Measurements from ENCODE around the gene RAB3D. TPM values are rescaled to one million over a fixed set of nuclear protein-coding genes. Genes with fewer than 3 reads are reported as not detected.

RAB3D gene
- total RNA-seq, 1 donor from 2014 or later: 76.0 TPM

DNA sequence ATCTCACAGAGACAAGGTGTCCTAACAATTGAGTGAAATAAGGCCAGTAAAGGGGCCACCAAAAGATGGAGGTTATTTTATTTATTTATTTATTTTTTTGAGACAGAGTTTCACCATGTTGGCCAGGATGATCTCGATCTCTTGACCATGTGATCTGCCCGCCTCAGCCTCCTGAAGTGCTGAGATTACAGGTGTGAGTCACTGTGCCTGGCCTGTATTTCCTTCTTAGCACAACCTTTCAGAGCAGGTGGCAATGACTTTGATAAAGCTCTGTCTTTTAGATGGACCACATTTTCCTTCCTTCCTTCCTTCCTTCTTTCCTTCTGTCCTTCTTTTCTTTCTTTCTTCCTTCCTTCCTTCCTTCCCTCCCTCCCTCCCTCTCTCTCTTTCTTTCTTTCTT is 66.2 kb downstream of the RAB3D start:
- Mint-ChIP-seq H3K4me3 (ENCODE audit: unreplicated experiment) (no peak overlapping the region), H3K27me3 (ENCODE audit: unreplicated experiment) (peaks cover 2% of the 10 kb centered on the region), H3K4me1 (ENCODE audit: unreplicated experiment) (peaks cover 20% of the 10 kb centered on the region), H3K27ac (ENCODE audit: unreplicated experiment) (no peak overlapping the region), H3K9me3 (ENCODE audit: unreplicated experiment) (no peaks in the 10 kb centered on the region), H3K36me3 (ENCODE audit: low read depth, unreplicated experiment) (no peaks in the 10 kb centered on the region)
- no peak for DNase-seq (ENCODE audit: low spot score)
- TF ChIP-seq, protein P1, sequence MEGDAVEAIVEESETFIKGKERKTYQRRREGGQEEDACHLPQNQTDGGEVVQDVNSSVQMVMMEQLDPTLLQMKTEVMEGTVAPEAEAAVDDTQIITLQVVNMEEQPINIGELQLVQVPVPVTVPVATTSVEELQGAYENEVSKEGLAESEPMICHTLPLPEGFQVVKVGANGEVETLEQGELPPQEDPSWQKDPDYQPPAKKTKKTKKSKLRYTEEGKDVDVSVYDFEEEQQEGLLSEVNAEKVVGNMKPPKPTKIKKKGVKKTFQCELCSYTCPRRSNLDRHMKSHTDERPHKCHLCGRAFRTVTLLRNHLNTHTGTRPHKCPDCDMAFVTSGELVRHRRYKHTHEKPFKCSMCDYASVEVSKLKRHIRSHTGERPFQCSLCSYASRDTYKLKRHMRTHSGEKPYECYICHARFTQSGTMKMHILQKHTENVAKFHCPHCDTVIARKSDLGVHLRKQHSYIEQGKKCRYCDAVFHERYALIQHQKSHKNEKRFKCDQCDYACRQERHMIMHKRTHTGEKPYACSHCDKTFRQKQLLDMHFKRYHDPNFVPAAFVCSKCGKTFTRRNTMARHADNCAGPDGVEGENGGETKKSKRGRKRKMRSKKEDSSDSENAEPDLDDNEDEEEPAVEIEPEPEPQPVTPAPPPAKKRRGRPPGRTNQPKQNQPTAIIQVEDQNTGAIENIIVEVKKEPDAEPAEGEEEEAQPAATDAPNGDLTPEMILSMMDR (IDR thresholded peaks at IDR 0.05; ENCODE audit: unreplicated experiment): no peak

Other genes with a start within 250 kb of the RAB3D start
- gene SPC24, start 183.9 kb downstream of the RAB3D start, total RNA-seq (ENCODE audit: unreplicated experiment): 17.0 TPM
- 103 TPM for gene KANK2, start 142.1 kb downstream of the RAB3D start, total RNA-seq (ENCODE audit: unreplicated experiment)
- gene ANGPTL8, start 100.0 kb downstream of the RAB3D start, total RNA-seq (ENCODE audit: unreplicated experiment): not detected
- gene DOCK6, start 77.1 kb downstream of the RAB3D start, total RNA-seq (ENCODE audit: unreplicated experiment): 411 TPM
- gene TSPAN16, start 43.5 kb downstream of the RAB3D start, total RNA-seq (ENCODE audit: unreplicated experiment): not detected
- 68.9 TPM for gene TMEM205, start 6.6 kb upstream of the RAB3D start, total RNA-seq (ENCODE audit: unreplicated experiment)
- 22.3 TPM for gene CCDC159, start 6.9 kb upstream of the RAB3D start, total RNA-seq (ENCODE audit: unreplicated experiment)
- gene PLPPR2, start 15.8 kb upstream of the RAB3D start, total RNA-seq (ENCODE audit: unreplicated experiment): 13.7 TPM
- gene SWSAP1, start 35.0 kb upstream of the RAB3D start, total RNA-seq (ENCODE audit: unreplicated experiment): 3.3 TPM
- gene EPOR, start 44.7 kb upstream of the RAB3D start, total RNA-seq (ENCODE audit: unreplicated experiment): 18.4 TPM
- gene RGL3, start 79.7 kb upstream of the RAB3D start, total RNA-seq (ENCODE audit: unreplicated experiment): 0.69 TPM
- 0.64 TPM for gene ODAD3, start 95.5 kb upstream of the RAB3D start, total RNA-seq (ENCODE audit: unreplicated experiment)
- 466 TPM for gene PRKCSH, start 96.0 kb upstream of the RAB3D start, total RNA-seq (ENCODE audit: unreplicated experiment)
- 0.54 TPM for gene ELAVL3, start 141.4 kb upstream of the RAB3D start, total RNA-seq (ENCODE audit: unreplicated experiment)
- 7.7 TPM for gene ZNF653, start 166.2 kb upstream of the RAB3D start, total RNA-seq (ENCODE audit: unreplicated experiment)
- gene ECSIT, start 189.5 kb upstream of the RAB3D start, total RNA-seq (ENCODE audit: unreplicated experiment): 16.7 TPM
- gene CNN1, start 199.2 kb upstream of the RAB3D start, total RNA-seq (ENCODE audit: unreplicated experiment): 1.5 TPM
- gene ELOF1, start 219.6 kb upstream of the RAB3D start, total RNA-seq (ENCODE audit: unreplicated experiment): 44.0 TPM
- 0.95 TPM for gene ACP5, start 238.0 kb upstream of the RAB3D start, total RNA-seq (ENCODE audit: unreplicated experiment)